ENCODE measurements around the gene ADAT3. TPM values are rescaled to one million over a fixed set of nuclear protein-coding genes. Genes with fewer than 3 reads are reported as not detected.

Gene ADAT3
- total RNA-seq, 1 donor from 2014 or later = 0.79 TPM

DNA sequence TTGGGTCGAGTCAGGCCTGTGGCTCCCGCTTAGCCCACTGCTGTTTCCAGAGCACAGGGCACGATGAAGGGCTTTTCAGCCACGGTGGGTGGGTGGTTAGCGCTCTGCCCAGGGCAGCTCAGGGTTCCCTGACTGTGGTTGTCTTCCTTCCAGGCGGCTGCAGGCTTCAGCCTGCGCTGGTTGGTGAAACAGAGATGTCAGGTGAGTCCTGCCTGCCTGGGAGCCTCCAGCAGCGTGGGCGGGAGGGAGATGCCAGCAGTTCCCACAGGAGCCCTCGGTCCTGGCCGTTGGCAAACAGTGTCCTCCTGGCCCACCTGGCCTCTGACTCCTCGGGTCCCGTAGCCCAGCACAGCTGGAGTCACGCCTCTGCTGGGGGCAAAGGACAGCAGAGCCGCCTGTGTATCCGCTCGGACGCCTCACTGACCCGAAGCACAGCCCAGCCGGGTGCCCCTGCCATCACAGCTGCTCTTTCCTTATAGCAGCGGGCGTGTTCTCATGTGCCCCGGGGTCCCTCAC is 9.7 kb downstream of the ADAT3 start:
- FAIRE-seq (no peak), DNase-seq (ENCODE audit: low read depth) (no peak)
- H3K4me3 ChIP-seq (ENCODE audit: low read depth, low read length) = no peak overlapping the region
- H3K36me3 ChIP-seq (ENCODE audit: control insufficient read depth, insufficient read depth, low read length) = peaks cover 13% of the 10 kb centered on the region
- TF ChIP-seq, protein P1, sequence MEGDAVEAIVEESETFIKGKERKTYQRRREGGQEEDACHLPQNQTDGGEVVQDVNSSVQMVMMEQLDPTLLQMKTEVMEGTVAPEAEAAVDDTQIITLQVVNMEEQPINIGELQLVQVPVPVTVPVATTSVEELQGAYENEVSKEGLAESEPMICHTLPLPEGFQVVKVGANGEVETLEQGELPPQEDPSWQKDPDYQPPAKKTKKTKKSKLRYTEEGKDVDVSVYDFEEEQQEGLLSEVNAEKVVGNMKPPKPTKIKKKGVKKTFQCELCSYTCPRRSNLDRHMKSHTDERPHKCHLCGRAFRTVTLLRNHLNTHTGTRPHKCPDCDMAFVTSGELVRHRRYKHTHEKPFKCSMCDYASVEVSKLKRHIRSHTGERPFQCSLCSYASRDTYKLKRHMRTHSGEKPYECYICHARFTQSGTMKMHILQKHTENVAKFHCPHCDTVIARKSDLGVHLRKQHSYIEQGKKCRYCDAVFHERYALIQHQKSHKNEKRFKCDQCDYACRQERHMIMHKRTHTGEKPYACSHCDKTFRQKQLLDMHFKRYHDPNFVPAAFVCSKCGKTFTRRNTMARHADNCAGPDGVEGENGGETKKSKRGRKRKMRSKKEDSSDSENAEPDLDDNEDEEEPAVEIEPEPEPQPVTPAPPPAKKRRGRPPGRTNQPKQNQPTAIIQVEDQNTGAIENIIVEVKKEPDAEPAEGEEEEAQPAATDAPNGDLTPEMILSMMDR (IDR thresholded peaks at IDR 0.05; ENCODE audit: insufficient read depth, low read length, severe bottlenecking) = no peak
- H3K27me3 ChIP-seq (ENCODE audit: control insufficient read depth, insufficient read depth, low read length) = no peaks in the 10 kb centered on the region

DNA sequence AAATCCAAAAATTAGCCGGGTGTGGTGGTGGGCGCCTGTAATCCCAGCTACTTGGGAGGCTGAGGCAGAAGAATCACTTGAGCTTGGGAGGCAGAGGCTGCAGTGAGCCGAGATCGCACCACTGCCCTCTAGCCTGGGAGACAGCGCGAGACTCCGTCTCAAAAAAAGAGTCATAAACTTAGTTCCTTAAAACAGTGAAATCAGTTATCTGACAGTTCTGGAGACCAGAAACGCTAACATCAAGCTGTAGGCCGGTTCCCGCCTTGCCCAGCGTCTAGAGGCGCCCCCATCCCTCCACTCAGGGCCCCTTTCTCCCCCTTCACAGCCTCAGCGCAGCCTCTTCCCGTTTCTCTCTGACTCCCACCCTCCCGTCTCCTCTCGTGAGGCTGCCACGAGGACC is 11.9 kb downstream of the ADAT3 start:
- TF ChIP-seq, protein P1 (IDR thresholded peaks at IDR 0.05; ENCODE audit: insufficient read depth, low read length, severe bottlenecking) = no peak

DNA sequence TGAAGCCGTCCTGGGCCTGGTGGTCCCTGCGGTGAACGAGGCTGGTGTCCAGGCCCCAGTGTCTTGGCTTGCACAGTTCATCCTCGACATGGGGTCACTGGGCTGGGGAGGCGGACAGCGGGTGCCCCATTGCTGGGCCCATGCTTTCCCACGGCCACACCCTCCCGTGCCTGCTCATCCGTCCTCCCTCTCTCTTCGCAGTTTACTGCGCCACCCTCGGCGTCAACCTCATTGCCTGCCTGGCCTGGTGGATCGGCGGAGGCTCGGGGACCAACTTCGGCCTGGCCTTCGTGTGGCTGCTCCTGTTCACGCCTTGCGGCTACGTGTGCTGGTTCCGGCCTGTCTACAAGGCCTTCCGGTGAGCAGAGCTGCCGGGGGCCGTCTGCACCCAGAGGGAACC is 12.7 kb downstream of the ADAT3 start:
- no peak for DNase-seq (ENCODE audit: low read depth)
- peaks cover 27% of the 10 kb centered on the region for H3K36me3 ChIP-seq (ENCODE audit: control insufficient read depth, insufficient read depth, low read length)
- FAIRE-seq = no peak
- H3K4me3 ChIP-seq (ENCODE audit: low read depth, low read length) = no peak overlapping the region
- TF ChIP-seq, protein P1 (IDR thresholded peaks at IDR 0.05; ENCODE audit: insufficient read depth, low read length, severe bottlenecking) = no peak
- H3K27me3 ChIP-seq (ENCODE audit: control insufficient read depth, insufficient read depth, low read length) = no peaks in the 10 kb centered on the region

More for the DNA sequence above, 11.9 kb downstream of the ADAT3 start:
- DNase-seq (ENCODE audit: low read depth) (no peak), FAIRE-seq (no peak)
- H3K27me3 ChIP-seq (ENCODE audit: control insufficient read depth, insufficient read depth, low read length) = no peaks in the 10 kb centered on the region
- H3K36me3 ChIP-seq (ENCODE audit: control insufficient read depth, insufficient read depth, low read length) = peaks cover 24% of the 10 kb centered on the region
- no peak overlapping the region for H3K4me3 ChIP-seq (ENCODE audit: low read depth, low read length)

DNA sequence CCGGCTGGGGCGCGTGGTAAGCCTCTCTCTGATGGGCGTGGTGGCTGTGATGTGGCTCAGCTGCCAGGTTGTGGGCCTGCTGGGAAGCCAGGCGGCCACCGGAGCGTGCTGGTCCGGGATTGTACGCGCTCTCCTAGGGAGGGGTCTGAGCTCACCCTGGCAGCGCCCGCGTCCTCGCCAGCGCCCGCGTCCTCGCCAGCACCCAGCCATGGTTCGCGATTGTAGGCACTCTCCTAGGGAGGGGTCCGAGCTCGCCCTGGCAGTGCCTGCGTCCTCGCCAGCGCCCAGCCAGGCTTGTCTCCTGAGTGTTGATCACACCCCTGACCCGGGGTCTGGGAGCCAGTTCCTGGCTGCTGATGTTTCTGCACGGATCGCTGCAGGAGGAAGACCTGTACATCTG is 13.8 kb downstream of the ADAT3 start:
- Histone ChIP-seq H3K4me3 (ENCODE audit: low read depth, low read length) (no peak overlapping the region), H3K36me3 (ENCODE audit: control insufficient read depth, insufficient read depth, low read length) (peaks cover 26% of the 10 kb centered on the region), H3K27me3 (ENCODE audit: control insufficient read depth, insufficient read depth, low read length) (no peaks in the 10 kb centered on the region)
- TF ChIP-seq, protein P1 (IDR thresholded peaks at IDR 0.05; ENCODE audit: insufficient read depth, low read length, severe bottlenecking) = no peak
- DNase-seq (ENCODE audit: low read depth) (no peak), FAIRE-seq (no peak)

DNA sequence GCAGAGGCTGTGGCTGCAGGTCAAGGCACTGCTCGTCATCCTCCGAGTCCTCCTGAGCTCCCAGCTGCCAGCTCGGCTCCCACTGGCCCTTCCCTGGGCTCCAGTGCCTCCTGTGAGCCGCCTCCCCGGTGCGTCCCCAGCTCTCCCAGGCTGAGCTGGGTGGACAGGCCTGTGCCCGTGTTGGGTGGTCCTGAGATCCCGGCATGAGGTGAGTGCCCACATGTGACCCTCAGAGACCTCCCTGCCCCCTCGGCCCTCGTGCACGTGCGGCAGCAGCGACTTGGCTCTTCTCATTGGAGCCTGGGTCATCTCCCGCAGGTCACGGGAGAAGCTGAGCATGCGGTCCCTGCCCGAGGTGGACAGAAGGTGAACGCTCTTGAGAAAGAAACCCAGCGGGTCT is 15.4 kb downstream of the ADAT3 start:
- H3K36me3 ChIP-seq (ENCODE audit: control insufficient read depth, insufficient read depth, low read length) = peaks cover 25% of the 10 kb centered on the region
- H3K4me3 ChIP-seq (ENCODE audit: low read depth, low read length) = no peak overlapping the region
- no peaks in the 10 kb centered on the region for H3K27me3 ChIP-seq (ENCODE audit: control insufficient read depth, insufficient read depth, low read length)
- FAIRE-seq (no peak), DNase-seq (ENCODE audit: low read depth) (no peak)
- TF ChIP-seq, protein P1 (IDR thresholded peaks at IDR 0.05; ENCODE audit: insufficient read depth, low read length, severe bottlenecking) = no peak

DNA sequence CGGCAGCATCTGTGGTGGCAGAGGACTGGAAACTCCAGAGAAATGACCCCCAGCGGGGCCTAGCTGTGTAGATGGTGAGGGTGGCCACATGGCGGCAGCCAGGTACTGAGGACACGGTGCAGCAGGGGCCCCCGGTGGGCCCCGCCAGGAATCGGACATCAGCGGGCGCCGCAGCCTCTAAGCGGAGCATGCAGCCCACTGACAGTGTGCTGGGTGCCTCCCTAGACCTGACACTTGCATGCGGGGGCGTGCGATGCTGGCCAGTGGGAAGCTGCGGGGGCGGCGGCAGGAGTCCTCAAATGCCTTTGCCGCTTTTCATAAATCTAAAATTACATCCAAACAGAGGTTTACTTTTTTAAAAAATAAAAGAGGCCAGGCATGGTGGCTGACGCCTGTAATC is 16.1 kb downstream of the ADAT3 start:
- Histone ChIP-seq H3K4me3 (ENCODE audit: low read depth, low read length) (no peak overlapping the region), H3K36me3 (ENCODE audit: control insufficient read depth, insufficient read depth, low read length) (peaks cover 25% of the 10 kb centered on the region), H3K27me3 (ENCODE audit: control insufficient read depth, insufficient read depth, low read length) (no peaks in the 10 kb centered on the region)
- DNase-seq (ENCODE audit: low read depth) (no peak), FAIRE-seq (no peak)
- TF ChIP-seq, protein P1 (IDR thresholded peaks at IDR 0.05; ENCODE audit: insufficient read depth, low read length, severe bottlenecking) = no peak
